ENCODE results near the gene UNC5B.

The UNC5B gene

DNA sequence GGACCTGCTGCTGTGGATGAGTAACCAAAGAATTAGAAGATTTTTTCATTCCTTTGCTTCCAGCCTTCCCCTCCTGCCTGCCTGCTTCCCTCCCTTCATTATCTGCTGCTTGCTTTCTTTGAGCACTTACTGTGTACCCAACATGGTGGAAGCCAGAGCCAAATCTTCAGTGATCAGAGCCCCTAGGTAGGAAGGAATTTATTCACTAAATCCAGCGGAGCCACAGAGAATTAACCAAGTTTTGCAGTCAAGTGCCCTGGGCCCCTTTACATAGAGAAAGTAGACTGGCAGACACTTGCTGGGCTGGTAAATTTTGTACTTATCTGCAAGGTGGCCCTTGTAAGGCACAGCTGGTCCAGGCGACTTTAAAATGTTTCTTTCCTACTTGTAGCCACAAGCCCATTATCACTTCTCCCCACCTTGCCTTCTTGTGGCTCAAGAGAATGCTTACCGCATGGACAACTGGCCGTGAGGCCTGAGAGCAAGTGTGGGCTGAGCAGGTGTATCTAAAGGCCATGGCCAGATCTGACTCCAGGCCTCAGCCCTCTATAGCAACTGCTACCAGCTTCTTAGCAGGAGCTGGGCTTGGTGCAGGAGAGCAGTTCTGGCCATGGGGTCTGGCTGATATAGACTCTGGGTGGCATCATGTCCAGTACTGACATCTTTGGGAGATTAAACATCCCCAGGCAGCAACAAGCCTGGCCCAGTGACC lies 11.1 kb downstream of the UNC5B start:
- DNase-seq (ENCODE audit: low read depth) = no peak

DNA sequence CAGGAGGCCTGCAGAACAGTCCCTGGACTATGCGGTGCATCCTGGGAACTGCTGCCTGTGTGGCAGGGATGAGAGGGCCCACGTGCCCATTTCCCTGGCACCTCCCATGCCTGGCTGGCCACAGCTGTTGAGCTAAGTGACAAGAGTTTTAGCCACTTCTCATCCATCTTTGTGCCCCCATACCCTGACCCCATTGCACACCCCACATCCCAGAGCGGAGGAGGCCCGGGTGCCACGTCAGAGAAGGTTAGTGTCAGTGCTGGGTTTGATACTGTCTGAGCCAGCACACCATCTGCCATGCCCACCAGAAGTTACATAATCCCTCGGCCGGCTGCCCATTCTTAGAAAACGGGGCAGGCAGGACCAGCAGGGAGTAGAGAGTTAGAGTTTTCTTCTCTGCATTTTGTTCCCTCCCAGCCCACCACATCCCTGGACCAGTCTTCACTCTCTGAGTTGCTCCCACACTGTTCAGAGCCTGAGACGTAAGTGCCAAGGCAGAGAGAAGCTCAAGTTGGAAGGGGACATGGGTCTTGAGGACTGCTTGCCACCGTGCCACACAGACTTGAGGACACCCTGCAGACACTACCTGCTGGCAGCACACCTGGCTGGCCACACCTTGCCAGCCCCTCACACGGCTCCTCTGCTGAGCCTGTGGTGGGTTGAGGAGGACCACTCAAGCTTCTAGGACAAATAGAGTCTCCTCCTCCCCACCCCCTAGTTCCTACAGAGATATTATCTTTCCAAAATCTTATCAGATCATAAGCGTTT lies 13.1 kb downstream of the UNC5B start:
- DNase-seq (ENCODE audit: low read depth) = no peak

DNA sequence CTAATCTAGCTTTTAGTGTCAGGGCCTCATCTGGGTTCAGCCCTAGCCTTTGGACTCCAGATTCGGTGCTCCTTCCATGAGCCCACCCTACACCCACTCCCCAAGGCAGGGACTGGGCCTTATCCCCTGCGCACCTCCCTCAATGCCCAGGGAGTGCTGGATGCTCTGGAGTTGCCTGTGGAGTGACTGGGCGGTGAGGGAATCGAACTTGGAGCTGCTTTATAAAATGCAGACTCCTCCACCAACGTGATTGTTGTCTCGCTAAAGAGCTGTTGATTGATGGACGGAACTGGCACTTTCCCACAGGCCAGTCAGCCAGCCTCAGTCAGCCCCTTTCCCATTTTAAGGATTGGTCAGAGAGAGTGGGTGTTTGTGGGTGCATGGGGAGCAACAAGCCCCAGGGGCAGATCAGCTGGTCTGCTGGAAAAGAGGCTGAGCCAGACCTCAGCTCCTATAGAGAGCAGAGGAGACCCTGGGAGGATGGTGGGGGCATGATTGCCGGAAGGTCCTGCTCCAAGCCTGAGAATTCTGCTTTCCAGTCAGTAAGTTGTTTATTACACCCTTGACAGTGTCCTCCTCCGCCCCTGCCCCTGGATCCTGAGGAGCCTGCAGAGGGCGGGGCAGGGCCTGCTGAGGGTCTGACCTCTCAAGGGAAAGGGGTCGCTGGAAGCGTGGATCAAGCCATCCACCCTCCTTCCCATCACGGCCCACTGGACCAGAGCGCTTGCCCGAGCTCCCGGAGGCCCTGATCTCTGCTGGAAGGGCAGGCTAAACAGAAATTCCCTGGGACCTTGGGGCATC lies 16.7 kb downstream of the UNC5B start:
- no peak for DNase-seq (ENCODE audit: low read depth)

DNA sequence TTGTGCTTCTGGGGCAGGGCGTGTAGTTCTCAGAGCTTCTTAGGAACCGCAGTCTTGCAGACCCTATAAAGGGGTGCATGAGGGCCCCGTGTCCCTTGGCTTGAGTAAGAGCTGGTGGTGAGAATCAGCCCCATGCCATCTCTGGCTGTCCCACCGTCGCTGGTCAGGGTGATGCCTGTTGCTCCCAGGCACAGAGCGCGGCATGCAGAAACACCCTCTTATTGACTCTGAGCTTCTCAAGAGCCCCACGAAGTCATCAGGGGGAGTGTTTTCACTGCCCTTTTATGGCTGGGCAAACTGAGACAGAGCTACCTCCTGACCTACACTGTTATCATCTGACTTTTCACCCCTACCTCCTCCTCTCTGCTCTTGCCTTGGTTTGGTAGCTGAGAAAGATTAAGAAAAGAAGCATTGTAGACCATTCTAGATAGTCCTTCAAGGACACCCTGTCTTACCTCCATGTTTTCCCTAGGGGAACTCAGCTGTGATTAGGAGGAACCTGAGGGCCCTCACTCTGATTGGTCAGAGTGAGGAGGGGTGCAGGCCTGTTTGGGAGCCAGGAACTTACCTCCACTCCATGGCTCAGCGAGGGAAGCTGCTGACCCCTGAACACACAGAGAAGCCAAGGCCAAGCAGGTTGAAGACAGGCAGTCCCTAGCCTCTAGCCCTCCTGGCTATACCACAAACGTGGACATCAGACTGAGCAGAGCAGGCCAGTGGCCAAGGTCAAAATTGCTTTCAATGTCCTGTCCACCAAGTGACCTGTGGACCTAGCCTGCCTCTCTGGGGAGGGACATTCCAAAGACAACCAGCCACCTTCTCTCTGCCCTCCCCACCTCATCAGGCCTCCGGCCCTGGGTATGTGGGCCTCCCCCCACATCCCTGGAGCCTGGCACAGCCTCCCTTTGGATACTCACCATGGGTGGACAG lies 17.6 kb downstream of the UNC5B start:
- DNase-seq (ENCODE audit: low read depth) = peak; percentile 73

DNA sequence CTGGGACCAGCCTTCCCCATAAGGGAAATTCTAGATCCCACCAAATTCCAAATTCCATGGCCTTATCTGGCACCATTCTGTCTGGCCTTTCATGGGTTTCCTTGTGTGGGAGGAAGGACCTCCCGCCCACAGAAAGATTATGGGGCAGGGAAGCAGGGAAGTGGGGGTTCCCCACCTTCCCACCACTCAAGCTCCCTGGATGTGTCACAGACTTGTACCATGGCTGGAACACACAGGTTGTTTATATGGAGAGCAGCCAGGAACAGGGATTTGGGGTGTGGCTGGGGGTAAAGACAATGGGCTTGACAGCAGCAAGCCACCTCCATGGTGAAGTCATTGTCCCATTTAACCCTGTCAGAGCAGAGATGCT lies 18.3 kb downstream of the UNC5B start:
- DNase-seq (ENCODE audit: low read depth) = peak; percentile 79

DNA sequence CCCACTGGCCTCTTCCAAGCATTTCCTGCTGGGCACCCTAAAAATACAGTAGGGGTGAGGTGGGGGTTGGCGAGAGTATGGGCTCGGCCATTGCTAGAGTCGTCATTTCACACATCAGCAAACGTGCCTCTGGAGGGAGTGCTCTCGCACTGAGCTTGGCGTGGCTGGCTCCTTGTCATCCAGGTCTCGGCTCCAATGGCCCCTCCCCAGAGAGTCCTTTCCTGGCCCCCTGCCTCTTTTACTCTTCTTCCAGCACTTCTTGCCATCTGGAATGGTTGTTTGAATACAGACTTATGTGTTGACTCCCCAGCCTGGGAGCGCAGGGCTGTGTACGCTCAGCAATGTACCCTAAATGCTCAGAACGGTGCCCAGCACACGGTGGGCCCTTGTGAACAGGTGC lies 18.8 kb downstream of the UNC5B start:
- no peak for DNase-seq (ENCODE audit: low read depth)

DNA sequence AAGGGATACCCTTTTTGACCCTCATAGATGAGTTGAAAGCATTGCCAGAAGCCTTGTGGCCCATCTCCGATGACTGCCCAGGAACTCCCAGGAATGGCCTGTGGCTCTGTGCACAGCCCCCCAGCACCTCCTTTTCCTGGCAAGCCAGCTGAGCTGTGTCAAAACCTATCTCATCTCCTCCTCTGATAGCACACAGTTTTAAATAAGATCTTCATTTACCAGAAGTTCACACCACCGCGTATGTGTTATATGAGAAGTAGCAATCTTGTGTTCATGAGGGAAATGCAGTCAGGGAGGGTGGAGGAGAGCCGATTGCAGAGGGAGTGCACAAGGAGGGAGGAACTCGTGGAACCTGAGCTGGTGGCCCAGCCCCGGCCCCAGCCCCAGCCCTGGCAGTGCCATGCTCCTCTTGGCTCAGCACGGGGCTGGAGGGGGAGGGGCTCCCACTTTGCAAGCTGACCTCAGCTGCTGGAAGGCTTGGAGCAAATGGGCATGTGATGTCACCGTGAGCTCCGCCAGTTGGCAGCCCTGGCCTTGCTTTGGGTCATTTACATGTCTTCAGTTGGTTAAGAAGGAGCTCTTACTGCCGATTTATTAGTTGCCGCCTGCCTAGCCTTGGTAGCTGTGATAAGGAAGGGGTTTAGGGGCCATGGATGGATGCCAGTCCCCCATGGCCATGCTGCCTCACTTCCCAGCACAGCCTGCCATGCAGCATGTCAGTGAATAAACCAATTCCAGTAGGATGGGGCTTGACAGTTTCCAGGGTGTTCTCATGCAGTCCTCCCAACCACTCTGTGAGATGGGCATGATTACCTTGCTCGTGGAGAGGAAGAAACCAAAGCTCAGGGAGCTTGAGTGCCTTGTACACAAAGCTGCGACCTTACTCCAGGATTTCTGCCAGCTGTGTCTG lies 20.0 kb downstream of the UNC5B start:
- DNase-seq (ENCODE audit: low read depth) = peak; percentile 61

DNA sequence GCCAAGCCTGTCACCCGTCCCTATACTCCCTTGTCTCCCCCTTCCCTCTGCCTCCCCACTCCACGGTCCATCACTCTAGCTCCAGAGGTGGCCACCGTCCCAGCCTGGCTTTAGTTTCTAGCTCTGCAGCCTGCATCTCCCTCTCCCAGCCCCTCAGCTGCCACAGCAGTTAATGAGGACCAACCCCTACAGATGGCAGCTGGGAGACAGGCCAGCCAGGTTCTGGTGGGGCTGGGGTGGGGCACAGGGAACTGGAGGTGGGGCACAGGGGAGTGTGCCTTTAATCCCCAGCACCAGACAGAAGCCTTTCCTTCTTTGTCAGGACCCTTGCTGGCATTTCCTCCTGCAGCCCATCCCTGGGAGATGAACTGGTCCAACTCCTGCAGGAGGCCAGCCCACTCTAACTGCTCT lies 21.1 kb downstream of the UNC5B start:
- no peak for DNase-seq (ENCODE audit: low read depth)

DNA sequence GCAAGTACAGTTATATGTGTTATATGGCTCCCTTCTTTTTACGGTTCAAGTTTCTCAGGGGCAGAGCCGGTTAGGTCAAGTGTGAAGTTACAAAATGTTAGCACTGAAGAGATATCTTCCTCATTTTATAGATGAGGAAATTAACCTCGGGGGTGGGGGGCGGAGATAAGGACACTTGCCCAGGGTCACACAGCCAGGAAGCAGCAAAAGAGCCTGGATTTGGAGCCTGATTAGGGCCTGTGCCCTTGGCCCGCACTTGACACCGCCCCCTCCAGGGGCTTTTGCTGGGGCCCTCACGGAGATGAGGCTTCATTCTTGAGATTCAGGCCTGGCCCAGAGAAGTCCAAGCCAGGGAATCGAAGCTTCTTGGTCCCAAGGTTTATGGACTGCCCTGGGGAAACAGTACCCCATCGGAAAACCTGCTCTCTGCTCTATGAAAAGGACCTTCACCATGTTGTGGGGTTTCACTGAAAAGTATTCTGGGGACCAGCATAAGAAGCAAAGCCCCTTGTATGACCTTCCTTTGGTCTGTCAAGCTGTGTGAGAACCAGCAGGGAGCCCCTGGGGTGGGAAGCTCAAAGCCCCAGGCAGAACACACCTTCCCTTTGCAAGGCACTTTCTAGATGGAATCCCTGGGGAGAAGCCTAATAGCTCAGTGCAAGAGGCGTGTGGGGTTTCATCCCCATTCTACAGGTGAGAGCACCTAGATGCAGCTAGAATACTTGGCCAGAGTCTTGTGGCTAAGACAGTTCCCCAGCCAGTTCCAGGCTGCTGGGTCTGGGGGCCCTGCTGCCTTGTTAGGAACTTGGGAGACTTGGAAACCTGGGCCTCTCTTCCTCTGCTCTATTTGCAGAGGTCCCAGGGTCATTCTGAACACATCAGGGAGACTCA lies 21.9 kb downstream of the UNC5B start:
- DNase-seq (ENCODE audit: low read depth) = no peak

DNA sequence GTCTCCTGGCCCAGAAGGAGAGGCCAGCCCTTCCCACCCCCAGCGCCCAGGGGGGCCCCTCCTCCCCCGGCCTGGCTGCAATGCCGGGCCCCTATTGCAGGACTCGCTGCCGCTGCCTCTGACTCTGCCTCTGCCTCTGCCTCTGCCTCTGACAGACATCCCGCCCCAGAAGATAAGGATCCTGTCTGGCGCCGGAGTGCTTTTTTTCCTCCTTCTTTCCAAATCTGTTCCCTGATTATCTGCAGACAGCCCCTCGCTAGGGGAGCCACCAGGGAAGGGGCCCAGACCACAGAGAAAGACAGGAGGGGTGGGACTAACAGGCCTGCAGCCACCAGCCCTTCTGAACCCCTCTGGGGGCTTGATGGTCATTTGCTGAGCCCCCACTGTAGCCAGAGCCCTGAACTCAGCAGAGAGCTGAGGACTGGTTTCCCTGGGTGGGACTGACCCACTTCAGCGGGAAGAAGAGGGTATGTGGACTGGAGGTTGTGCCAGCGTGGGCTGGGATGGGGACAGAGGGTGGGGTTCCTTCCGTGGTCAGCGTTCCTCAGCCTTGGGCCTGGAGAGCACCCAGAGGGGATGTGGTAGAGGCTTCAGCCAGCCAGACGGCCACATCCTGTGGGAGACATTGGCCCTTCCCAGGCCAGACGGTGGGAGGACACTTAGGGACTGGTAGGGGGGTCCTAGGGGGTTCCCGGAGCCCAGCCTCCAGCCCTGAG lies 22.8 kb downstream of the UNC5B start:
- DNase-seq (ENCODE audit: low read depth) = peak; percentile 73

DNA sequence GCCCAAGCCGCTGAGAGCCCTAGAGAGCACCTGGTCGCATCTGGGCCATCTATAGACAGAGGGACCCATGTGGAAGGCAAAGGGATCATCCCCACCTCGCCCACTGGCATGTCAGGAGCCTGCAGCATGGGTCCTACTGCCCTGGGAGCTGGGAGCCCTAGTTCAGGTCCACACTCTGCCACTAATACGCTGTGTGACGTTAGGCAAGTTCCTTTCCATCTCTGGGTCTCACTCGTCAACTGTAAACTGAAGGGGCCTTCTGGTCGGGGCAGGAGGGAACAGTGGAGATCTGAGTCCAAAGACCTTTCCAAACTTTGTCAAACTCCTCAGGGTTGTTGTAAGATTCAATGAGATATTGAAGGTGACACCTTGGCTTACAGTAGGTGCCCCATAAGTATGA lies 23.4 kb downstream of the UNC5B start:
- DNase-seq (ENCODE audit: low read depth) = no peak

DNA sequence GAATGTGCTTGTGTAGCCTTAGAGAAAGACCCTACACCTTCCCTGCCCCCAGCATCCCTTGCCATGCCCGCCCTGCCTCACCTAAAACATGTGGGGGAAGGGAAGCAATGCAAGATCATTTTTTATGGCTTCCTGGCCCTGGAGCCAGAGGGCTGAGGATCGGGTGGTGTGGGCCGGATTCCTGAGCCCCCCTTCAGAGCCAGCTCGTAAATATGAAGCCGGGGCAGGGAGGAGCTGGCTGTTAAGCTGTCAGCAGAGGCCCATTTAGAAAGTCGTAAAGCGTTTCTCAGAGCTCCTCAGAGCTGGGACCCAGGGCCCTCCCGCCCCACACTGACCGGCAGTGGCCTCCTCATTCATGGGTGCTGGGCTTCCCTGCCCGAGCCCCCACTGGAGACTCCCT lies 23.9 kb downstream of the UNC5B start:
- no peak for DNase-seq (ENCODE audit: low read depth)

DNA sequence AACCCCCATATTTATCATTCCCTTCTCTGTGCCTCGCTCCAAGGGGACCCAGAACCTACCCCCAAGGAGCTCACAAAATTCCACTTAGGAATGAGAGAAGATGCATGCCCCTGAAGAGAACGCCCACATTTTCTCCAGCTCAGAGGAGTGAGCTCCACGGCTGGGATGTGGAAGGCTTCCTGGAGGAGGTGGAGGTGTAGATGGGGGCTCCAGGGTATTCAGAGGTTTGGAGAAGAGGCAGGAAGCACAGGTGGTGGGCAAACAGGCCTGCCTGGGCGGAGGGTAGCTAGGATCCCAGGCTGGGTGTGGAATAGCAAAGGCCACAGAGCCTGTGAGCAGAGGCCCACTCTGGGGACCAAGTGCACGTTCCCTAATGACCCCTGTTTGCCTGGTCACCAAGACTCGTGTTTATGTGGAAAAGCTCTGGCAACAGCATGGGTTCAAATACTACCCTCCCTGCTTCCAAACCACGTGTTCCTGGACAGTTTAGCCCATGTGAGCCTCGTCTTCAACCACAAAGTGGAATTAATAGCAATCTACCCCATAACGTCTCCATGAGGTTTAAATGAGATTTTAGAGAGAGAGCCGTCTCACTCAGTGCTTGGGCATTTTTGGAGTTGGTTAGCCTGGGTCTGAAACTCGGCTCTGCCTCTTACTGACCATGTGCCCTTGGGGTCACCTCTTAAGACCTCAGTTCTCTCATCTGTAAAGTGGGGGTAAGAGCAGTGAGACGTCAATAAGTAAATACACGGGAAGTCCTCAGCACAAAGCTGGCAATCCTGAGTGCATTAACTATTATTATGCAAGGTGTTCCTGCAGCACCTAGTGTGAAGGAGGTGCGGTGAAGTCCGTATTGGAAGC lies 24.7 kb downstream of the UNC5B start:
- no peak for DNase-seq (ENCODE audit: low read depth)

DNA sequence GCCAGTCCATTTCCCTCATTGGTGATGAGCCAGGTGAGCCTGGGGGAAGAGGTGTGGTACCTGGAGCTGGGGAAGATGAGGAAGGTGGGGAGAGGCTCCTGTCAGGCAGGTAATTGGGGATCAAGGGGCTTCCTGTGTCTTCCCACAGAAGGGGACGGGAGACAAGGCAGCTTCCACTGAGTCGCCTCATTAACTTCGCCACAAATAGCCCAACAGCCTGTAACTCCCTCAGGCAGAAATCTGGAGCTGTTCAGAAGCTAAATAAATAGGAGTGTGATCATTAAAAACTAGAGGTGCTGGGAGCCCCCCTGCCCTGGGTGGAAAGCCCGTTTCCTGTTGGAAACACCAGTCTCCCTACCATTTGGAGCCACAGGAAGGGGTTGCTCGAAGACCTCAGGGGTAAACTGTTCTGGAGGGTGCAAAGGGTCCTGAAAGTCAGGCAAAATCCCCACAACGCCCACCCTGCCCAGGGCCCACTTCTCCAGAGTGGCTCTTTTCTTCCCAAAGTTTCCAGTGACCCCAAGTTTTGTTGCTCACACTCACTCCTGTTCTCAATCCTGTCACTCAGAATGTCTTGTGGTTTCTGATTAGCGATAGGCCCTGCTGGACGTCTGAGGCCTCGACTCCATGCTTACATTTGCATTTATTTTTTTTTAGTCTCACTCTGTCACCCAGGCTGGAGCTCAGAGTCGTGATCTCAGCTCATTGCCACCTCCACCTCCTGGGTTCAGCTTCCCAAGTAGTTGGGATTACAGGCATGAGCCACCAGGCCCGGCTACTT lies 25.7 kb downstream of the UNC5B start:
- no peak for DNase-seq (ENCODE audit: low read depth)

DNA sequence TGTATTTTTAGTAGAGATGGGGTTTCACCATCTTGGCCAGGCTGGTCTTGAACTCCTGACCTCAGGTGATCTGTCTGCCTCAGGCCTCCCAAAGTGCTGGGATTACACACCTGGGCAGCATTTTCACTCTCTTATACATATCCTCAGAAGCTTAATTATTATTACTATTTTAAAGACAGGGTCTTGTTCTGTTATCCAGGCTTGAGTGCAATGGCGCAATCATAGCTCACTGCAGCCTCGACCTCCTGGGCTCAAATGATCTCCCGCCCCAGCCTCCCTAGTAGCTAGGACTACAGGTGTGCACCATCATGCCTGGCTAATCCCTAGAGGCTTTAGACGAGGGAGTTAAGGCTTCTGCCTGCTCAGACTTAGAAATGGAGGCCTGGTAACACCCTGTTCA lies 26.3 kb downstream of the UNC5B start:
- no peak for DNase-seq (ENCODE audit: low read depth)

DNA sequence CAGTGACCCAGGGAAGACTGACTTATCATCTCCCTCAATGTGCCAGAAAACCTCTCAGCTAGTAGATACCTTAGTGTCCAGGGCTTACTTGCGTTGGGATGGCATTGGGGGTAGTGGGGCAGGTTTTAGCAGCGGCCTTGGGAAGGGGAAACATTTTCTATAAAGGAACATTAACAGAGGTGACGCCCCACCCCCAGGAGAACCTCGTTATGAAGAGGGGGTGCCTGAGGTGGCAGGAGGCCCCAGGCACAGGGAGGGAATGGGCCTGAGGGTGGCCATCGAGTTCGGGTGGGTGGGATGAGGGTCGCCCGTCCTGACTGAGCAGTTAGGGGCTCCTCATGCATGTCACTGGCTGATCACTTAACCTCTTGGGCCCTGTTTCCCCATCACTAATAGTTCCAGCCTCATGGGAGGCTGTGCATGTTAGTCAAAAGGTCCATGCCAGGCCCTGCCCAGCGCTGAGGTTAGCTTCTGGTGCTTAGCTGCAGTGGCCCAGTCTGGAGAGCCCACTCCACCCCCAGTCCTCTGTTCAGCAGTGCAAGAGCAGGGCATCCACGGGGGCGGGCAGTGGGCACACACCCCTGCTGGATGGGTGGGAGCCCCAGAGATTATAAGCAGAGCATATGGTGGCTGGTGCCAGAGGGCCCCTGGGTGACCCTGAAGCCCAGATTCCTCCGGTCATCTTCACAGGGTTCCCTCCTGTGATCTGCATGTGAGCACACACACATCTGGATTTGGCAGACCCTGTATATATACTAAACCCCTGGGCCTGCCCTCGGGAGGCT lies 27.0 kb downstream of the UNC5B start:
- DNase-seq (ENCODE audit: low read depth) = no peak

Data from amniotic epithelial cell (primary cell).